Ovary (tissue), 3 donors: ENCODE measurements around the gene RPS10.

ENCODE experiments used
- CTCF ChIP-seq, 3 donors: fragments of 450-650 bp in 2 of 3; fragments of 200-600 bp in 1 of 3; IDR thresholded peaks; one replicate each; pipeline versions ENCODE4 v1.5.1 to v1.8.0; 2016 to 2022; ENCODE audit warnings: antibody characterized with exemption in 3 of 3, mild to moderate bottlenecking in 1 of 3
- EP300 ChIP-seq: sonication (generic); formaldehyde crosslinking; IDR thresholded peaks from one replicate; pipeline ENCODE4 v1.6.1; 2017; ENCODE audit warnings: antibody characterized with exemption
- POLR2A ChIP-seq: fragments of 450-650 bp; IDR thresholded peaks from one replicate; pipeline ENCODE4 v1.6.1; 2017; ENCODE audit warnings: antibody characterized with exemption, mild to moderate bottlenecking, moderate library complexity
- donor health status: DM: no; HTN: no; CAD: no.

GRCh38 chr6:34369385-34369784 is 56.5 kb downstream of the RPS10 start:
- TF ChIP-seq CTCF (IDR thresholded peaks at IDR 0.05) (no peak), POLR2A (no peak), EP300 (no peak)
